DOHH2 (cell line): ENCODE measurements around the gene RIMOC1.

Experiments used
- H3F3A ChIP-seq: fragments of 200-600 bp; sonication (generic), shearing (Covaris generic); 2 replicates; pipeline ENCODE4 v1.6.0; 2016; ENCODE audit warnings: antibody characterized with exemption, mild to moderate bottlenecking; ENCODE audit not compliant: control insufficient read depth, insufficient read depth
- H3K27ac ChIP-seq: fragments of 200-600 bp; sonication (generic); 2 replicates; pipeline ENCODE4 v1.5.1; 2014; ENCODE audit warnings: low read depth, mild to moderate bottlenecking, low read length, moderate library complexity
- H3K27me3 ChIP-seq: fragments of 200-600 bp; sonication (generic); 2 replicates; pipeline ENCODE4 v1.6.1; 2014; ENCODE audit warnings: mild to moderate bottlenecking, low read length, mixed read lengths; ENCODE audit not compliant: control insufficient read depth
- H3K36me3 ChIP-seq: fragments of 200-600 bp; sonication (generic); 2 replicates; pipeline ENCODE4 v1.6.1; 2014; ENCODE audit warnings: mild to moderate bottlenecking, low read length, moderate library complexity, mixed read lengths; ENCODE audit not compliant: control insufficient read depth
- H3K4me1 ChIP-seq: fragments of 200-600 bp; sonication (generic); 2 replicates; pipeline ENCODE4 v1.6.1; 2014; ENCODE audit warnings: mild to moderate bottlenecking, low read length, mixed read lengths; ENCODE audit not compliant: control insufficient read depth
- H3K4me2 ChIP-seq: fragments of 200-600 bp; sonication (generic); 2 replicates; pipeline ENCODE4 v1.6.0; 2014; ENCODE audit warnings: mild to moderate bottlenecking, low read length, moderate library complexity
- H3K4me3 ChIP-seq: fragments of 200-600 bp; sonication (generic); 2 replicates; pipeline ENCODE4 v1.5.1; 2014; ENCODE audit warnings: mild to moderate bottlenecking, low read length, mixed read lengths
- H3K79me2 ChIP-seq: fragments of 200-600 bp; sonication (generic); 2 replicates; pipeline ENCODE4 v1.6.1; 2014; ENCODE audit warnings: mild to moderate bottlenecking, low read length, mixed read lengths; ENCODE audit not compliant: control insufficient read depth
- H3K9me2 ChIP-seq: fragments of 200-600 bp; sonication (generic); replicated peaks from 2 replicates; pipeline ENCODE4 v1.6.1; 2014; ENCODE audit warnings: mild to moderate bottlenecking, low read length, mixed read lengths; ENCODE audit not compliant: control insufficient read depth
- H3K9me3 ChIP-seq: fragments of 200-600 bp; sonication (generic); 2 replicates; pipeline ENCODE4 v1.6.1; 2014; ENCODE audit warnings: antibody characterized with exemption, low read length, mixed read lengths; ENCODE audit not compliant: control insufficient read depth, insufficient read depth
- H4K20me1 ChIP-seq: fragments of 200-600 bp; sonication (generic); 2 replicates; pipeline ENCODE4 v1.6.0; 2014; ENCODE audit warnings: low read depth, mild to moderate bottlenecking, antibody characterized with exemption, low read length, moderate library complexity; ENCODE audit not compliant: control insufficient read depth, insufficient read depth
- EZH2phosphoT487 ChIP-seq: fragments of 200-600 bp; sonication (generic); IDR thresholded peaks from 2 replicates; pipeline ENCODE4 v1.6.1; 2017; ENCODE audit warnings: borderline replicate concordance, mild to moderate bottlenecking, antibody characterized with exemption, low read length, moderate library complexity, mixed read lengths
- TF ChIP-seq, protein P1 (sequence below): fragments of 200-600 bp; sonication (generic); IDR thresholded peaks from one replicate; pipeline ENCODE4 v1.5.1; 2014; ENCODE audit warnings: antibody characterized with exemption, mild to moderate bottlenecking, low read depth, low read length; ENCODE audit not compliant: poor library complexity, severe bottlenecking

Gene RIMOC1

DNA sequence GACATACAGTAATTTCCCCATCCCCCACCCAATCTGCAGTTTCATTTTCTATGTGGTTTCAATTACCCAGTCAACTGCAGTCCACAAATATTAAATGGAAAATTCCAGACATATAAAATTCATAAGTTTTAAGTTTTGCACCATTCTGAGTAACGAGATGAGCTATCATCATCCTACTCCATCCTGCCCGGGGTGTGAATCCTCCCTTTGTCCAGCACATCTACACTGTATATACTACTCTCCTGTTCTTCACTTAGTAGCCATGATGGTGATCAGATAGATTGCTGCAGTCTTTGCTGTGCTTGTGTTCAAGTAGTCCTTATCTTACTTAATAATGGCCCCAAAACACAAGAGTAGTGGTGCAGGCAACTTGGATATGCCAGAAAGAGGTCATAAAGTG is 45.3 kb upstream of the RIMOC1 start:
- H3K36me3 ChIP-seq = peaks cover 76% of the 10 kb centered on the region
- H3K27me3 ChIP-seq = no peaks in the 10 kb centered on the region
- H3K4me2 ChIP-seq = no peak overlapping the region
- H3F3A ChIP-seq = no peaks in the 10 kb centered on the region
- peaks cover 15% of the 10 kb centered on the region for H3K79me2 ChIP-seq
- no peaks in the 10 kb centered on the region for H3K4me1 ChIP-seq
- no peak overlapping the region for H3K4me3 ChIP-seq
- TF ChIP-seq EZH2phosphoT487 = no peak
- TF ChIP-seq, protein P1, sequence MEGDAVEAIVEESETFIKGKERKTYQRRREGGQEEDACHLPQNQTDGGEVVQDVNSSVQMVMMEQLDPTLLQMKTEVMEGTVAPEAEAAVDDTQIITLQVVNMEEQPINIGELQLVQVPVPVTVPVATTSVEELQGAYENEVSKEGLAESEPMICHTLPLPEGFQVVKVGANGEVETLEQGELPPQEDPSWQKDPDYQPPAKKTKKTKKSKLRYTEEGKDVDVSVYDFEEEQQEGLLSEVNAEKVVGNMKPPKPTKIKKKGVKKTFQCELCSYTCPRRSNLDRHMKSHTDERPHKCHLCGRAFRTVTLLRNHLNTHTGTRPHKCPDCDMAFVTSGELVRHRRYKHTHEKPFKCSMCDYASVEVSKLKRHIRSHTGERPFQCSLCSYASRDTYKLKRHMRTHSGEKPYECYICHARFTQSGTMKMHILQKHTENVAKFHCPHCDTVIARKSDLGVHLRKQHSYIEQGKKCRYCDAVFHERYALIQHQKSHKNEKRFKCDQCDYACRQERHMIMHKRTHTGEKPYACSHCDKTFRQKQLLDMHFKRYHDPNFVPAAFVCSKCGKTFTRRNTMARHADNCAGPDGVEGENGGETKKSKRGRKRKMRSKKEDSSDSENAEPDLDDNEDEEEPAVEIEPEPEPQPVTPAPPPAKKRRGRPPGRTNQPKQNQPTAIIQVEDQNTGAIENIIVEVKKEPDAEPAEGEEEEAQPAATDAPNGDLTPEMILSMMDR = no peak
- no peak overlapping the region for H3K27ac ChIP-seq
- H3K9me3 ChIP-seq = no peaks in the 10 kb centered on the region
- H4K20me1 ChIP-seq = no peaks in the 10 kb centered on the region
- H3K9me2 ChIP-seq = no peaks in the 10 kb centered on the region

DNA sequence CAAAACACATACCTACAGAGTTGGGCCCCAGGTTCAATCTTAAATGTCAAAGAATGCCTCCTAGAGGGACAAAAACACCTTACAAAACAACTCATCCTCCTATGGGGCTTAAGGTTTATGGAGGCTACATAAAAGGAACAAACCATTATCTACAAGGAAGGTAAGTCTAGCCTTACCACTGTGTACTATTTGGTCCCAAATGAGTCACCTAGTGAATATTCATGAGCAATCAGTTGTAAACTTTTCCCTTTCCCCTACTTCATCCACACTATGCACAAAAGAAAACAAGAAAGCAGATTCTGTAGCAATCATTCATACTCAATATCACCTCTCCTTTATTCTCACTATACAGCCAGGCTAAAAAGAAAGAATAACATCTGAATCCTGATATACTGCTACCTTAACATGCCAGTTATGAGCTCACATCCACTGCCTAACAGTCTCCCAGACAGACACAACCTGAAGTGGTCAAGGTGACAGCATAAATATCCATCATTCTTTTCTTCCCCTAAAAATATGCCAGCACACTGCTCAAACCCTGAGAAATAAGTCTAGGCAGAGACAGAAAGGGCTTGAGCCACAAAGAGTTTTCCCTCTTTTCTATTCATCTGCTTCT is 40.2 kb upstream of the RIMOC1 start:
- Histone ChIP-seq H3K27ac (no peak overlapping the region), H4K20me1 (no peaks in the 10 kb centered on the region), H3K79me2 (peaks cover 61% of the 10 kb centered on the region), H3K4me3 (no peak overlapping the region), H3K27me3 (no peaks in the 10 kb centered on the region), H3K36me3 (peaks cover 52% of the 10 kb centered on the region), H3K9me2 (no peaks in the 10 kb centered on the region), H3K4me2 (no peak overlapping the region), H3K4me1 (peaks cover 14% of the 10 kb centered on the region), H3F3A (0 out of 2 replicates have a peak, but pooled peaks cover 3% of the 10 kb centered on the region), H3K9me3 (no peaks in the 10 kb centered on the region)
- TF ChIP-seq EZH2phosphoT487 = no peak
- TF ChIP-seq, protein P1 = no peak

DNA sequence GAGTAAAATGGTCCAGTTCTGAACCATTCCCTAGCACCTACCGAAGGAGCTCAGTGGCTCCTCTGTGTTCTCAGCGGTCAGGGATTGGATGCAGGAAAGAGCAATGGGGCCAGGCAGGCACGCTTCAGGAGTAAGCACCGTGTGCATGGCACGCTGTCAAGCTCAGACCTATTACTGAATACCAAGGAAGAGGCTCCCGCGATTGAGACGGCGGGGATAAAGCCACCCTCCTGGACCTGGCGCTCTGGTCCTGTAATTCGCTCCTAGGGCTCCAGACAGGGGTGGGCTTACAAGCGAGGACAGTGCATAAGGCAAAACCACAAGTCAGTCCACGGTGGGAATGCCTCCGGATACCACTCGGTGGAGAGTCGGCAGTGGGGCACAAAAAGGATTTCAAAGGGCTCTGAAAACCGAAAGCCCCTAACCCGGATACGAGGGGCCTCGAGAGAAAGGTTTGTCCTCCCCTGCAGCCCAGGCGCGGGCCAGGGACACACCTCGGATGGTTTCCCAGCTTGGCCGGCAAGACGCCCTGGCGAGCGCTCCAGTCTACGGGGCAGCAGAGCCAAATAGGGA is 34.9 kb upstream of the RIMOC1 start:
- H3K4me1 ChIP-seq = peaks cover 27% of the 10 kb centered on the region
- no peaks in the 10 kb centered on the region for H3K27me3 ChIP-seq
- H4K20me1 ChIP-seq = no peaks in the 10 kb centered on the region
- peaks cover 33% of the 10 kb centered on the region for H3K36me3 ChIP-seq
- peaks cover 60% of the 10 kb centered on the region for H3K79me2 ChIP-seq
- H3K9me2 ChIP-seq = no peaks in the 10 kb centered on the region
- peak overlapping the region; percentile 75 for H3K4me2 ChIP-seq
- H3K27ac ChIP-seq = peak overlapping the region; percentile 43; the same call in 1 of the 2 replicates
- no peaks in the 10 kb centered on the region for H3K9me3 ChIP-seq
- peak overlapping the region; percentile 93 for H3K4me3 ChIP-seq
- H3F3A ChIP-seq = 0 out of 2 replicates have a peak, but pooled peaks cover 3% of the 10 kb centered on the region
- TF ChIP-seq EZH2phosphoT487 = no peak
- TF ChIP-seq, protein P1 = no peak
